IMR-90 (cell line): Measurements from ENCODE around the gene RAB11FIP3. TPM values are rescaled to one million over a fixed set of nuclear protein-coding genes. Genes with fewer than 3 reads are reported as not detected.
A peak's percentile ranks its signal among the peaks of the same experiment; 100 is the strongest.

Source experiments
- ATAC-seq: fragments of 200-7000 bp; cut with Tn5 transposase; 2 replicates; pipeline ENCODE4 v1.9.1; 2020; ENCODE audit warnings: low read depth, mild to moderate bottlenecking, moderate library complexity
- BruUV-seq: library from RNA; stranded (reverse); fragments of 400-500 nt; replicated peaks from 2 replicates; lab custom pipeline; 2021; lab: Mats Ljungman, UMichigan
- CTCF ChIA-PET: fragments of 300-600 bp; formaldehyde crosslinking; extraction: SDS; loops from one replicate; lab custom pipeline; 2021; ENCODE audit warnings: antibody characterized with exemption; lab: Yijun Ruan, JAX
- POLR2A ChIA-PET: fragments of 300-600 bp; sonication (Branson Sonifier 250); formaldehyde crosslinking; loops from one replicate; lab custom pipeline; 2022; ENCODE audit warnings: antibody characterized with exemption; ENCODE audit not compliant: unreplicated experiment; lab: Charles Lee
- DNase-seq: peaks from one replicate; pipeline ENCODE4 v3.0.0; 2013
- H2AFZ ChIP-seq: replicated peaks from 2 replicates; pipeline ENCODE3; 2013; ENCODE audit warnings: low read length, mild to moderate bottlenecking; ENCODE audit not compliant: poor library complexity
- H2AK5ac ChIP-seq: 2 replicates; pipeline ENCODE4 v1.6.1; 2013; ENCODE audit warnings: low read depth, low read length, inconsistent platforms
- H2AK9ac ChIP-seq: replicated peaks from 2 replicates; pipeline ENCODE3; 2013; ENCODE audit warnings: mild to moderate bottlenecking, low read depth, low read length, moderate library complexity; ENCODE audit not compliant: poor library complexity
- H2BK120ac ChIP-seq: 2 replicates; pipeline ENCODE4 v1.6.1; 2013; ENCODE audit warnings: low read depth, low read length, inconsistent platforms
- H2BK15ac ChIP-seq: 3 replicates; pipeline ENCODE4 v1.6.1; 2013; ENCODE audit warnings: low read depth, low read length, inconsistent platforms
- H2BK20ac ChIP-seq: 2 replicates; pipeline ENCODE4 v1.6.1; 2013; ENCODE audit warnings: low read depth, mild to moderate bottlenecking, inconsistent platforms, low read length, moderate library complexity
- H2BK5ac ChIP-seq: 2 replicates; pipeline ENCODE4 v1.6.1; 2013; ENCODE audit warnings: mild to moderate bottlenecking, low read depth, low read length, inconsistent platforms; ENCODE audit not compliant: poor library complexity, severe bottlenecking
- H3K14ac ChIP-seq: replicated peaks from 2 replicates; pipeline ENCODE4 v1.6.1; 2013; ENCODE audit warnings: low read depth, low read length, inconsistent platforms
- H3K18ac ChIP-seq: 2 replicates; pipeline ENCODE4 v1.6.1; 2013; ENCODE audit warnings: low read depth, low read length, control low read depth
- H3K23ac ChIP-seq: 2 replicates; pipeline ENCODE4 v1.6.1; 2013; ENCODE audit warnings: low read depth, low read length, inconsistent platforms
- H3K27ac ChIP-seq: 2 replicates; pipeline ENCODE4 v1.5.1; 2013; ENCODE audit warnings: mild to moderate bottlenecking, control low read depth, low read length; ENCODE audit not compliant: insufficient read depth
- H3K27me3 ChIP-seq: 2 replicates; pipeline ENCODE4 v1.6.1; 2013; ENCODE audit warnings: low read length; ENCODE audit not compliant: control insufficient read depth, insufficient read depth
- H3K36me3 ChIP-seq: 2 replicates; pipeline ENCODE4 v1.6.1; 2013; ENCODE audit warnings: low read length, mixed read lengths; ENCODE audit not compliant: control insufficient read depth, insufficient read depth
- H3K4ac ChIP-seq: 2 replicates; pipeline ENCODE4 v1.6.1; 2013; ENCODE audit warnings: low read depth, low read length, inconsistent platforms
- H3K4me1 ChIP-seq: 2 replicates; pipeline ENCODE4 v1.6.1; 2013; ENCODE audit warnings: low read length, mixed read lengths; ENCODE audit not compliant: control insufficient read depth, insufficient read depth
- H3K4me2 ChIP-seq: 2 replicates; pipeline ENCODE4 v1.6.1; 2013; ENCODE audit warnings: low read depth, mild to moderate bottlenecking, control low read depth, low read length, moderate library complexity
- H3K4me3 ChIP-seq: 2 replicates; pipeline ENCODE4 v1.5.1; 2013; ENCODE audit warnings: low read depth, mild to moderate bottlenecking, control low read depth, low read length, moderate library complexity; ENCODE audit not compliant: insufficient read depth
- H3K56ac ChIP-seq: 2 replicates; pipeline ENCODE4 v1.6.1; 2013; ENCODE audit warnings: low read length, inconsistent platforms; ENCODE audit not compliant: insufficient read depth; ENCODE audit errors: extremely low read depth
- H3K79me1 ChIP-seq, 2 experiments: 2 replicates each; pipeline ENCODE4 v1.6.1; 2013; ENCODE audit warnings: low read length in 2 of 2, inconsistent platforms in 1 of 2, low read depth in 1 of 2
- H3K9ac ChIP-seq: 2 replicates; pipeline ENCODE4 v1.6.1; 2013; ENCODE audit warnings: low read depth, low read length, control low read depth
- H3K9me1 ChIP-seq: 2 replicates; pipeline ENCODE4 v1.6.1; 2013; ENCODE audit warnings: low read length, inconsistent platforms; ENCODE audit not compliant: insufficient read depth
- H3K9me3 ChIP-seq: 2 replicates; pipeline ENCODE4 v1.6.1; 2013; ENCODE audit warnings: low read length; ENCODE audit not compliant: control insufficient read depth, insufficient read depth
- H4K20me1 ChIP-seq: 2 replicates; pipeline ENCODE4 v1.6.1; 2013; ENCODE audit warnings: low read length, inconsistent platforms; ENCODE audit not compliant: insufficient read depth
- H4K5ac ChIP-seq: 2 replicates; pipeline ENCODE4 v1.6.1; 2013; ENCODE audit warnings: mild to moderate bottlenecking, low read depth, low read length, control low read depth
- H4K8ac ChIP-seq, 2 experiments: 2 replicates each; pipeline ENCODE4 v1.6.1; 2013; ENCODE audit warnings: low read depth in 2 of 2, low read length in 2 of 2, control low read depth in 1 of 2, inconsistent platforms in 1 of 2
- H4K91ac ChIP-seq: 2 replicates; pipeline ENCODE4 v1.6.1; 2013; ENCODE audit warnings: low read depth, low read length, inconsistent platforms; ENCODE audit not compliant: insufficient read depth
- ELK1 ChIP-seq: fragments of 150-350 bp; IDR thresholded peaks from 2 replicates; pipeline ENCODE4 v1.6.1; 2016; ENCODE audit warnings: low read depth, mild to moderate bottlenecking, low read length, moderate library complexity, borderline replicate concordance
- MAZ ChIP-seq: IDR thresholded peaks from 2 replicates; pipeline ENCODE4 v1.6.1; 2012; ENCODE audit warnings: low read depth, mild to moderate bottlenecking, low read length, improper control_type of control experiment, moderate library complexity, borderline replicate concordance
- RAD21 ChIP-seq: IDR thresholded peaks from 2 replicates; pipeline ENCODE4 v1.6.1; 2012; ENCODE audit warnings: low read length, improper control_type of control experiment
- WGBS, 2 experiments: methylation state at CpG; one replicate each; pipeline versions ENCODE4 v1.1.5 to v1.1.7; 2013; ENCODE audit warnings: missing lambda C conversion rate in 2 of 2; ENCODE audit not compliant: insufficient read length in 1 of 2; ENCODE audit errors: extremely low coverage in 2 of 2; 5-methylcytosine and 5-hydroxymethylcytosine counted together
- dilution Hi-C: fragments of 300-500 bp; cut with HindIII; formaldehyde crosslinking; loops from one replicate; pipeline ENCODE4 v1.14.3; 2018; ENCODE audit warnings: low sequenced_read_pairs; ENCODE audit not compliant: unreplicated experiment
- in situ Hi-C: fragments of 300-500 bp; cut with MboI; formaldehyde crosslinking; loops from 3 replicates; pipeline ENCODE4 v1.14.3; 2019; ENCODE audit warnings: low sequenced_read_pairs, inconsistent platforms, mixed read lengths
- intact Hi-C: fragments of 100-400 bp; cut with micrococcal nuclease; formaldehyde crosslinking; loops from 2 replicates; pipeline ENCODE4 v1.10.0; 2022
- polyA plus RNA-seq, 3 experiments: library from polyadenylated mRNA; depleted of rRNA; stranded (reverse); fragments of >200 nt; gene quantifications; 2 replicates each; pipeline ENCODE4 v1.2.3, GENCODE V29; 2012; ENCODE audit warnings: low replicate concordance in 1 of 3
- total RNA-seq: library from RNA; depleted of rRNA; stranded (reverse); fragments of >200 nt; gene quantifications from 2 replicates; pipeline ENCODE4 v1.2.3, GENCODE V29; 2012

RAB11FIP3 gene
- total and polyA plus RNA-seq, 2 of the 4 experiments (the other 2 are of a cell fraction), result 7.5 to 22.5 TPM

- intact Hi-C loops, result no loop called here
- POLR2A ChIA-PET, result no interaction called here
These were observed 143.2 kb downstream of the RAB11FIP3 start for GRCh38 chr16:568401-569258.

More at GRCh38 chr16:568401-569258, 143.2 kb downstream of the RAB11FIP3 start:
- no peak overlapping the region; the same call in 1 of the 2 replicates for H2AK5ac ChIP-seq
- peaks cover 4% of the 10 kb centered on the region; the same call in 1 of the 2 replicates for H3K9me1 ChIP-seq
- H2BK120ac ChIP-seq, result no peak overlapping the region; the same call in 1 of the 2 replicates
- peak overlapping the region; percentile 97; the same call in 1 of the 2 replicates for H3K27ac ChIP-seq
- no peak overlapping the region; the same call in 1 of the 2 replicates for H4K91ac ChIP-seq
- 80% methylated on average over 4 of the region's 11 CpGs; no CpG with 5 or more reads in 1 of the 2 experiments for WGBS, 2 experiments
- in situ Hi-C loops (no loop called here), dilution Hi-C loops (no loop called here)
- no peak overlapping the region for H3K18ac ChIP-seq
- no peak overlapping the region for H3K4ac ChIP-seq
- TF ChIP-seq ELK1 (no peak), MAZ (no peak), RAD21 (no peak)
- no peak overlapping the region for H3K4me3 ChIP-seq
- no peaks in the 10 kb centered on the region for H3K27me3 ChIP-seq
- 0 out of 2 replicates have a peak overlapping the region, but pooled peaks have one; percentile 6 for H3K9ac ChIP-seq
- H4K8ac ChIP-seq, result peak overlapping the region; percentile 92 to 99; a peak in 3 of 4 replicates
- no peak overlapping the region for H2BK5ac ChIP-seq
- peak overlapping the region; percentile 41 for H2AFZ ChIP-seq
- DNase-seq, result no peak
- H3K56ac ChIP-seq, result no peak overlapping the region; the same call in 1 of the 2 replicates
- CTCF ChIA-PET, result no interaction called here
- no peak overlapping the region for H2BK20ac ChIP-seq
- H3K23ac ChIP-seq, result no peak overlapping the region
- H3K79me1 ChIP-seq, result peaks cover 3 to 27% of the 10 kb centered on the region in 2 experiments; a peak in 2 of 4 replicates
- H3K14ac ChIP-seq, result no peak overlapping the region
- no peak overlapping the region for H2BK15ac ChIP-seq
- ATAC-seq, result no peak
- H3K9me3 ChIP-seq, result no peaks in the 10 kb centered on the region
- peaks cover 23% of the 10 kb centered on the region for H3K4me1 ChIP-seq
- peak overlapping the region; percentile 82; the same call in 1 of the 2 replicates for H3K4me2 ChIP-seq
- BruUV-seq, result no TSS peak
- peak overlapping the region; percentile 93 for H2AK9ac ChIP-seq
- no peaks in the 10 kb centered on the region for H3K36me3 ChIP-seq
- peaks cover 8% of the 10 kb centered on the region for H4K20me1 ChIP-seq
- H4K5ac ChIP-seq, result peak overlapping the region; percentile 97
